Upper lobe of right lung (tissue), 1 donor: ENCODE data around the gene POLDIP2. TPM values are rescaled to one million over a fixed set of nuclear protein-coding genes. Genes with fewer than 3 reads are reported as not detected.

Source experiments
- ATAC-seq: fragments of 200-7000 bp; cut with Tn5 transposase; one replicate; pipeline ENCODE4 v1.9.1; 2020; ENCODE audit warnings: mild to moderate bottlenecking, moderate library complexity
- DNase-seq: peaks from one replicate; pipeline ENCODE4 v3.0.0-alpha.2; 2020
- H3K27ac ChIP-seq: fragments of 200-600 bp; one replicate; pipeline ENCODE4 v1.8.0; 2022
- H3K27me3 ChIP-seq: fragments of 200-600 bp; one replicate; pipeline ENCODE4 v1.8.0; 2022; ENCODE audit warnings: mild to moderate bottlenecking
- H3K36me3 ChIP-seq: fragments of 200-600 bp; one replicate; pipeline ENCODE4 v1.8.0; 2022
- H3K4me1 ChIP-seq: fragments of 200-600 bp; one replicate; pipeline ENCODE4 v1.8.0; 2022
- H3K4me3 ChIP-seq: fragments of 200-600 bp; one replicate; pipeline ENCODE4 v1.8.0; 2022; ENCODE audit warnings: mild to moderate bottlenecking
- H3K9me3 ChIP-seq: fragments of 200-600 bp; one replicate; pipeline ENCODE4 v1.8.0; 2022
- intact Hi-C: fragments of 100-400 bp; cut with DNase I; formaldehyde crosslinking; loops from one replicate; pipeline ENCODE4 v1.11.0; 2022
- total RNA-seq: library from RNA; stranded (reverse); fragmentation: NEBNext Ultra II Directional; extraction: Animal tissue kit (Norgen Biotek cat#: 25700); gene quantifications from one replicate; pipeline ENCODE4 v1.2.1, GENCODE V29; 2021
- TF ChIP-seq, protein P1 (sequence below): fragments of 200-600 bp; IDR thresholded peaks from one replicate; pipeline ENCODE4 v1.8.0; 2022; ENCODE audit warnings: antibody characterized with exemption
- donor health status: DM: no; HTN: yes; CAD: no; lungs with severe emphysema.

The POLDIP2 gene
- total RNA-seq, 1 donor from 2014 or later: 55.3 TPM

GRCh38 chr17:28320215-28321061, 36.9 kb downstream of the POLDIP2 start:
- Histone ChIP-seq H3K27me3 (no peaks in the 10 kb centered on the region), H3K36me3 (no peaks in the 10 kb centered on the region), H3K4me3 (peak overlapping the region; percentile 80), H3K27ac (no peak overlapping the region), H3K4me1 (peaks cover 30% of the 10 kb centered on the region), H3K9me3 (no peaks in the 10 kb centered on the region)
- ATAC-seq (no peak), DNase-seq (no peak)
- TF ChIP-seq, protein P1, sequence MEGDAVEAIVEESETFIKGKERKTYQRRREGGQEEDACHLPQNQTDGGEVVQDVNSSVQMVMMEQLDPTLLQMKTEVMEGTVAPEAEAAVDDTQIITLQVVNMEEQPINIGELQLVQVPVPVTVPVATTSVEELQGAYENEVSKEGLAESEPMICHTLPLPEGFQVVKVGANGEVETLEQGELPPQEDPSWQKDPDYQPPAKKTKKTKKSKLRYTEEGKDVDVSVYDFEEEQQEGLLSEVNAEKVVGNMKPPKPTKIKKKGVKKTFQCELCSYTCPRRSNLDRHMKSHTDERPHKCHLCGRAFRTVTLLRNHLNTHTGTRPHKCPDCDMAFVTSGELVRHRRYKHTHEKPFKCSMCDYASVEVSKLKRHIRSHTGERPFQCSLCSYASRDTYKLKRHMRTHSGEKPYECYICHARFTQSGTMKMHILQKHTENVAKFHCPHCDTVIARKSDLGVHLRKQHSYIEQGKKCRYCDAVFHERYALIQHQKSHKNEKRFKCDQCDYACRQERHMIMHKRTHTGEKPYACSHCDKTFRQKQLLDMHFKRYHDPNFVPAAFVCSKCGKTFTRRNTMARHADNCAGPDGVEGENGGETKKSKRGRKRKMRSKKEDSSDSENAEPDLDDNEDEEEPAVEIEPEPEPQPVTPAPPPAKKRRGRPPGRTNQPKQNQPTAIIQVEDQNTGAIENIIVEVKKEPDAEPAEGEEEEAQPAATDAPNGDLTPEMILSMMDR: no peak
- intact Hi-C loops: no loop called here

- H3K27me3 ChIP-seq: no peaks in the 10 kb centered on the region
- ATAC-seq (no peak), DNase-seq (no peak)
- intact Hi-C loops: no loop called here
- peak overlapping the region; percentile 80 for H3K4me3 ChIP-seq
- H3K27ac ChIP-seq: peak overlapping the region; percentile 66
- peaks cover 22% of the 10 kb centered on the region for H3K4me1 ChIP-seq
- no peaks in the 10 kb centered on the region for H3K9me3 ChIP-seq
- H3K36me3 ChIP-seq: no peaks in the 10 kb centered on the region
- TF ChIP-seq, protein P1: no peak
Observed at GRCh38 chr17:28319598-28319935, 37.8 kb downstream of the POLDIP2 start.

GRCh38 chr17:28318759-28319597, 38.3 kb downstream of the POLDIP2 start, which contains the start of gene TMEM97:
TMEM97 (plus strand) TSS chr17:28319200; CDS start chr17:28319240, 40 bp downstream.
- H3K4me1 ChIP-seq: peaks cover 17% of the 10 kb centered on the region
- H3K27me3 ChIP-seq: no peaks in the 10 kb centered on the region
- H3K4me3 ChIP-seq: peak within 1 kb of the TSS; percentile 80
- intact Hi-C loops: no loop called here
- TF ChIP-seq, protein P1: peak; percentile 7
- no peaks in the 10 kb centered on the region for H3K9me3 ChIP-seq
- no peaks in the 10 kb centered on the region for H3K36me3 ChIP-seq
- ATAC-seq (peak; percentile 99), DNase-seq (peak; percentile 98)
- H3K27ac ChIP-seq: peak within 1 kb of the TSS; percentile 66

GRCh38 chr17:28317966-28318758, 39.2 kb downstream of the POLDIP2 start:
- intact Hi-C loops: no loop called here
- TF ChIP-seq, protein P1: no peak
- H3K9me3 ChIP-seq: no peaks in the 10 kb centered on the region
- no peak overlapping the region for H3K27ac ChIP-seq
- H3K4me1 ChIP-seq: peaks cover 15% of the 10 kb centered on the region
- no peak for DNase-seq
- no peaks in the 10 kb centered on the region for H3K36me3 ChIP-seq
- H3K27me3 ChIP-seq: no peaks in the 10 kb centered on the region
- H3K4me3 ChIP-seq: peak overlapping the region; percentile 80
- no peak for ATAC-seq
